ENCODE measurements around the gene PA2G4. TPM values are rescaled to one million over a fixed set of nuclear protein-coding genes. Genes with fewer than 3 reads are reported as not detected.
A peak's percentile ranks its signal among the peaks of the same experiment; 100 is the strongest.

PA2G4 gene
- total and polyA plus RNA-seq, 10 of the 15 experiments (the other 5 are each of a cell fraction or from before 2014, with no cell fraction given) = 148 to 514 (median 406) TPM

DNA sequence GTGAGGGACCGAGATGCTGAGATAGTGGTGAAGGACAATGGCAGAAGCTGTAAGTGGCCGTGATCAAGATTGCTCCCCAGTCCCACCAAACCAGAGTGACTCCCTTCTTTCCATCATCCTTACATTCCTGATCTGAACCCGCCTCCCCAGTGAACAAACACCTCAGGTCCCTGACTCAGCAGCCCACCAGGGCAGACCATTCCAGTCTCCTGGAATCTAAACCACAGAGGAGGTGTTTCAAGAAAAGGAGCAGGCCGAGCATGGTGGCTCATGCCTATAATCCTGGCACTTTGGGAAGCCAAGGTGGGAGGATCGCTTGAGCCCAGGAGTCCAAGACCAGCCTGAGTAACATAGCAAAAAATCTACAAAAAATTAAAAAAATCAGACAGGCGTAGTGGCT lies 17.8 kb upstream of the PA2G4 start:
- no peaks in the 10 kb centered on the region for H4K20me1 ChIP-seq (ENCODE audit: control insufficient read depth, insufficient read depth)
- no TSS peak for BruUV-seq (replicated peaks)
- no peak overlapping the region for H2AFZ ChIP-seq (ENCODE audit: control insufficient read depth, low read depth, low read length)
- ChIA-PET RAD21 (ENCODE audit: unreplicated experiment) (interaction anchor here (1.0 kb wide), 1 partner anchor 33 kb away, joined by 3 read pairs; no protein-coding TSS in a partner anchor), POLR2A (no interaction called here), SMC1A (ENCODE audit: uncharacterized antibody, unreplicated experiment) (no interaction called here), CTCF (interaction anchor here (1.4 to 2.0 kb wide), 3 partner anchors 33 to 103 kb away, joined by 3 to 6 read pairs (median 4); partner anchors contain the start of gene SMARCC2)
- no peaks in the 10 kb centered on the region for H3K9me3 ChIP-seq (replicated peaks; ENCODE audit: control insufficient read depth, insufficient read depth, low read length)
- WGBS (ENCODE audit: insufficient coverage, insufficient replicate concordance, low lambda C conversion rate, missing lambda C conversion rate) = 62% methylated on average over 6 of the region's 6 CpGs
- H3K9ac ChIP-seq (ENCODE audit: control insufficient read depth, insufficient read depth, low read length) = no peak overlapping the region
- ATAC-seq = no peak
- intact Hi-C loops (cut with micrococcal nuclease; ENCODE audit: unreplicated experiment) = no loop called here
- no peak for TF ChIP-seq SUZ12 (IDR thresholded peaks at IDR 0.05; ENCODE audit: unreplicated experiment)
- TF ChIP-seq MYB (IDR thresholded peaks at IDR 0.05; ENCODE audit: borderline replicate concordance, low read depth, low read length) = no peak
- TF ChIP-seq KLF5 (IDR thresholded peaks at IDR 0.05; ENCODE audit: partially characterized antibody) = no peak
- no peak for TF ChIP-seq SKIL (IDR thresholded peaks at IDR 0.05; ENCODE audit: low read depth, poor library complexity, severe bottlenecking)
- TF ChIP-seq BRCA1 (IDR thresholded peaks at IDR 0.05; ENCODE audit: low read depth, low read length) = no peak
- TF ChIP-seq NFIC (IDR thresholded peaks at IDR 0.05; ENCODE audit: low read depth, low read length) = no peak
- TF ChIP-seq, protein P1, sequence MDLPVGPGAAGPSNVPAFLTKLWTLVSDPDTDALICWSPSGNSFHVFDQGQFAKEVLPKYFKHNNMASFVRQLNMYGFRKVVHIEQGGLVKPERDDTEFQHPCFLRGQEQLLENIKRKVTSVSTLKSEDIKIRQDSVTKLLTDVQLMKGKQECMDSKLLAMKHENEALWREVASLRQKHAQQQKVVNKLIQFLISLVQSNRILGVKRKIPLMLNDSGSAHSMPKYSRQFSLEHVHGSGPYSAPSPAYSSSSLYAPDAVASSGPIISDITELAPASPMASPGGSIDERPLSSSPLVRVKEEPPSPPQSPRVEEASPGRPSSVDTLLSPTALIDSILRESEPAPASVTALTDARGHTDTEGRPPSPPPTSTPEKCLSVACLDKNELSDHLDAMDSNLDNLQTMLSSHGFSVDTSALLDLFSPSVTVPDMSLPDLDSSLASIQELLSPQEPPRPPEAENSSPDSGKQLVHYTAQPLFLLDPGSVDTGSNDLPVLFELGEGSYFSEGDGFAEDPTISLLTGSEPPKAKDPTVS (IDR thresholded peaks at IDR 0.05; ENCODE audit: low read depth, low read length) = no peak
- TF ChIP-seq HDGF (IDR thresholded peaks at IDR 0.05) = no peak
- TF ChIP-seq, protein P2, sequence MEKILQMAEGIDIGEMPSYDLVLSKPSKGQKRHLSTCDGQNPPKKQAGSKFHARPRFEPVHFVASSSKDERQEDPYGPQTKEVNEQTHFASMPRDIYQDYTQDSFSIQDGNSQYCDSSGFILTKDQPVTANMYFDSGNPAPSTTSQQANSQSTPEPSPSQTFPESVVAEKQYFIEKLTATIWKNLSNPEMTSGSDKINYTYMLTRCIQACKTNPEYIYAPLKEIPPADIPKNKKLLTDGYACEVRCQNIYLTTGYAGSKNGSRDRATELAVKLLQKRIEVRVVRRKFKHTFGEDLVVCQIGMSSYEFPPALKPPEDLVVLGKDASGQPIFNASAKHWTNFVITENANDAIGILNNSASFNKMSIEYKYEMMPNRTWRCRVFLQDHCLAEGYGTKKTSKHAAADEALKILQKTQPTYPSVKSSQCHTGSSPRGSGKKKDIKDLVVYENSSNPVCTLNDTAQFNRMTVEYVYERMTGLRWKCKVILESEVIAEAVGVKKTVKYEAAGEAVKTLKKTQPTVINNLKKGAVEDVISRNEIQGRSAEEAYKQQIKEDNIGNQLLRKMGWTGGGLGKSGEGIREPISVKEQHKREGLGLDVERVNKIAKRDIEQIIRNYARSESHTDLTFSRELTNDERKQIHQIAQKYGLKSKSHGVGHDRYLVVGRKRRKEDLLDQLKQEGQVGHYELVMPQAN (conservative IDR thresholded peaks at IDR 0.05) = no peak
- H3K4me2 ChIP-seq (ENCODE audit: control insufficient read depth, insufficient read depth) = no peak overlapping the region
- peak; percentile 18 for FAIRE-seq
- no peak overlapping the region for H3K4me3 ChIP-seq
- H3K36me3 ChIP-seq (ENCODE audit: control insufficient read depth in 2 of 2, insufficient read depth in 2 of 2, low read length in 1 of 2) = no peaks in the 10 kb centered on the region
- DNase-seq (ENCODE audit: low read depth, low spot score) = no peak
- no peaks in the 10 kb centered on the region for H3K79me2 ChIP-seq (ENCODE audit: control insufficient read depth, insufficient read depth, low read length)
- H3K27ac ChIP-seq (ENCODE audit: control insufficient read depth, insufficient read depth) = no peak overlapping the region
- peaks cover 0 to 2% of the 10 kb centered on the region in 2 experiments; a peak in 2 of 4 replicates for H3K27me3 ChIP-seq (replicated peaks in 1 of 2; ENCODE audit: control insufficient read depth in 2 of 2, insufficient read depth in 2 of 2, low read length in 1 of 2)
- H3K4me1 ChIP-seq (ENCODE audit: control insufficient read depth, insufficient read depth, low read length) = no peaks in the 10 kb centered on the region
- in situ Hi-C loops (cut with MboI) = no loop called here
